Astrocyte of the hippocampus (primary cell): ENCODE data around the gene CELF1.

ENCODE experiments used
- DNase-seq: peaks from one replicate; pipeline ENCODE4 v3.0.0; 2011; ENCODE audit warnings: low read depth, low spot score

CELF1 gene

DNA sequence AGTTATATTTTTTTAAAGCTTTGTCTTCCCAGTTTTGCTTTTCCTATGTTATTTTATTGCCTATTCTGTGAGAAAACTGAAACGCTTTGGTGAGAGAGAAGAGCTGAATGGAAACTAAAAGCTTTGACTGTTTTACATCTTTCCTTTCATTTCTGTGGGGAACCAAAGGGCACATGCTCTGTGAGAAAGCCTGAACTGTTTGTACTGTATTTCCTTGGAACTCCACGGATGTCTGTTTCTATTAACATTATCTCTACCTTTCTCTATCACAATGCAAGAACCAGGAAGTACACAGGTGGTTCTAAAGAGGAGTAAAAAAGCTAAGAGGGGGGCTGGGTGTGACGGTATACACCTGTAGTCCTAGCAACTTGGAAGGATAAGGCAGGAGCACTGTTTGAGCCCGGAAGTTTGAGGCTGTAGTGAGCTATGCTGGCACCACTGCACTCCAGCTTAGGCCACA is 43.8 kb downstream of the CELF1 start:
- no peak for DNase-seq

DNA sequence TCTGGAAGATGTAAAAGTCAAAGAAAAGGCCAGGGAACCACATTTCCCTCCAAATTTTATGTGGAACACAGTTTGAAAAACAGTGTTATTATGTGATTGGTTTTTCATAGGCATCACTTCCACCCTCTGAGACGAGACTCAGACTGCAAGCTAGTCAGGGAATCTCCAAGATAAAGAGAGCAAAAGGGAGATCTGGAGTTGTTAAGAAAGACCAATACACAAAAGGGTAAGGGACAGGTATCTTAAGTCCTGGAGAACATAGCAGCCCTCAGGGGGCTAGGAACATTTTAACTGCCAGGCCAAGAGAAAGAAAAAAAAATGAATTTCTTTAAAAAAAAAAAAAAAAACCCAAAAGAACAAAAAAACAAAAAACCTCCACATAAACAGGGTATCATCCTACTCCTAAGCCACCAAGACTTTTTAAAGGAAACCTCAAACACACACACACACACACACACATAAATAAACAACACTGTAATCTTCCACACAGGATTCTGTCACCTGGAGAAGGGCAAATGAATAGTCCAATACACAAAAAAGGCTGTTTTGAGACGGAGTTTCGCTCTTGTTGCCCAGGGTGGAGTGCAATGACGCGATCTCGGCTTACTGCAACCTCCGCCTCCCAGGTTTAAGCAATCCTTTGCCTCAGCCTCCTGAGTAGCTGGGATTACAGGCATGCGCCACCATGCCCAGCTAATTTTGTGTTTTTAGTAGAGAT is 44.5 kb downstream of the CELF1 start:
- no peak for DNase-seq

DNA sequence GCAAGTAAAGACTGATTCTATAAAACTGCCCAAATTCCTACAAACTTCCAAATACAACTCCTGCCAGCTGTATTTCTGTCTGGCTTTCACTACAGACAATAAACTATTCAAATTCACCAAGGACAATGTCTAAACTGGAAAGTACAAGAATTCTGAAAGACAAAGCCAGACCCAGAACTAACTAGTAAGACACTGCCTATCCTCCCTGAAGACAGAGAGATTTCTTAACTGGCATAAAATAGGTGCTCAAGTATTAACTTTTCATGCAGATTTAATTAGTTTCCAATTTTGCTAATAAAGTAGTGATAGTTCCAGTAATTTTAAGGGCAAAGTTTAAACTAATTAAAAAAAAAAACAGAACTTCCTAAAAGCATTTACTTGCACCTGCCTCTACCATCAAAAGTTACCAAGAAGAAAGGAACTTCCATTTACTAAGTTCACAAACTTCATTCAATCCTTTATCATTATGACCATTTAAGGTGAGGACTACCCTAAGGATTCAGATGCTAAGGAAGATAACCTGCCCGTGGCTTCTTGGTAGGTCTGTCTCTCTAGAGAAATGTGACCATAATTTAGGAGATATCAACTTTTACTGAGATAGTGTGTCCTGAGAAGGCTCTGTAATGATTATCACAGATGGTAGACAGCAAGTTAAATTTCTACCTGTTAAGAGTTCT is 45.2 kb downstream of the CELF1 start:
- DNase-seq = no peak

DNA sequence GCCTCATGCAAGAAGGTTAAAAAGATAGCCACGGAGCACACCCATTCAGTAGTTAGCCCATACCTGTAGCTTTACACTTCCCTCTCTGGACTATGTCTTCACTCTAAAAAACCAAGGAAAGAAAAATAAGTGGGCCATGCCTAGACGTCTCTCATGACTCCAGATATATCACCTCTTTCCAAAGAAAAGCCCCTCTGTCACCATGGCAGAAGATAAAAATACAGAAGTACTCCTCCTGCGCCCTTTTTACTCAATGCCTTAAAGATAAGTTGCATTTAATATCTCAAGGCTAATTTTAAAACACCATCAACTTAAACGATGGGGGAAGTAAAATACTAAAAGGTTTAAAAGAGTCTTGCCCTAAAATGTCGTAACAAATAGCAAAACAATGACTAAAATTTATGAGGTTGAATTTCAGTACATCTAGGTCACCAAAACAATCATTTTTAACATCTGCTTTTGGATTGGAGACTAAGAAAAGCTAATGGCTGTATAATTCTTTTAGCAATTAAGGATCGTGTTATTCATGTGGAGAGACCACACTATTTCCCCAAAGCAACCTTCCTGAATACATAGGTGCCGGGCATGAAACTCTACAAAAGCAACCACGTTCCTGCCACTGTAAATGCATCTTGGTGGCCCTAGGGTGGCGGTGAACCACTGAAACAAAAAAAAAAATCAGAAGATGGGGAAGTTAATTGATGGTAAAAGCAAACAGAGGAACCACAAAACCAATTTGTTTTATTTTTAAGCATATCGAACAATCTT is 46.0 kb downstream of the CELF1 start:
- DNase-seq = no peak

DNA sequence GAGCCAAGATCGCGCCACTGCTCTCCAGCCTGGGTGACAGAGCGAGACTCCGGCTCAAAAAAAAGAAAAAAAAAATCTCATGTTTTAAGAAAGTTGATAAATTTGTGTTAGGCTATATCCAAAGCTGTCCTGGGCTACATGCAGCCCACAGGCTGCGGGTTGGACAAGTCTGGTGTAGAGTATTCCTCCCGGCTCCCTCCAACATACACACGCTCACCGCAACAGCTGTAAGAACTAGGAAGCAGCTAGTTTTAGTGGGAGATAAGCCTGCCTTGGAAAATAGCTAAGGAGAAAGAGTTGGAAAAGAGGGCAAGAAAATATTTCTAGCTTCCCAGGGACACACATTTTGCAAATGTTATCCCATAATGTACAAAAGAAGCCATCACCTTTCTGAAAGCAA is 46.6 kb downstream of the CELF1 start:
- DNase-seq = no peak

DNA sequence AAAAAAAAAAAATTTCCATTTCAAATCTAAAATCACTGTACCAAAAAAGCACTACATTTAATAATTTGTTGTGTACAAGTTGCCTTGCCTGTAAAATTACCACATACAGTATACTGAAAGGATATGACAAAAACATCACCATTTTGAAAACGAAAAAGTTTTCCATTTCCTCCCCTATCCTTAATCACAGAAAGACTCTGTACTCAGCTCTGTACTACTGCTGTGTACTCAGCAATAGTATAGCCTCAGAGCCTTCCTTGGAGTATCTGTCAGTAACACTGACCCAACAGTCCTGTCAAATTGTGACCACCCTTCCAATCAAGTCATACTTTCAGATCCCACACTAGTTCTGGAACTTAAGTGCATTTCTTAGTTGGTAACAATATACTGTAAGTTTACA is 48.0 kb downstream of the CELF1 start:
- DNase-seq = no peak

DNA sequence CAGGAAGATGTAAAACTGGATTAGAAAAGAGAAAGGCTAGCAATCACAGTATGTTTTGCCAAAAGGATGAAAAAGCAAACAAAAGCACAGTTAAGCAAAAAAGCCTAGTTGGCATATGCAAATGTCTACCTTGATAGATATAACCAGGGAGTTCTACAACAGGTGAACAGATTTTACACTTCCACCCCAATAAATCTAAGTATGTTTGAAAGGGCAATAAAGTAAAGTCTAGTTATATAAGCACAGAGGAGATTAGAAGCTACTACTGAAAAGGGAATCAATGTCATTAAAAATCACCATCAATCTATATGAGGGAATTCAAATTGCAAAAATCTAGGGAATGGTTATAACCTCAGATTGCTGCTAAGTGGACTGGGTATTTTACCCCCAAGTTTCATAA is 49.7 kb downstream of the CELF1 start:
- no peak for DNase-seq

DNA sequence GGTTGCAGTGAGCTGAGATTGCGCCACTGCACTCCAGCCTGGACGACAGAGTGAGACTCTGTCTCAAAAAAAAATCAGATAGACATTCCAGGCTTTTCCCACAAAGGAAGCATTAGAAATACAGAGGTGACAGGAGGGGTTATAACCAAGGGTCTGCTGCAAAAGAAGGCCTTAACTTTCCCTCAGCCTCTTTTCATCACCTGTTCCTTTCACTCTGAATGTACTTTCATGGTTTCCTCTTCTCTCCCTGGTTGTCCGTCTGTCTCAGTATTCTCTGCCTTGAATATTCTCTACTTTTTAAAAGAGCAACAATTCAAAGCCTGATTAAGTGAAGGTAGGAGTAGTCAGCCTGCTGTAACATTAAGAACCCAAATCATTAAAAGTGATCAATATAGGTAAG is 50.2 kb downstream of the CELF1 start:
- no peak for DNase-seq

DNA sequence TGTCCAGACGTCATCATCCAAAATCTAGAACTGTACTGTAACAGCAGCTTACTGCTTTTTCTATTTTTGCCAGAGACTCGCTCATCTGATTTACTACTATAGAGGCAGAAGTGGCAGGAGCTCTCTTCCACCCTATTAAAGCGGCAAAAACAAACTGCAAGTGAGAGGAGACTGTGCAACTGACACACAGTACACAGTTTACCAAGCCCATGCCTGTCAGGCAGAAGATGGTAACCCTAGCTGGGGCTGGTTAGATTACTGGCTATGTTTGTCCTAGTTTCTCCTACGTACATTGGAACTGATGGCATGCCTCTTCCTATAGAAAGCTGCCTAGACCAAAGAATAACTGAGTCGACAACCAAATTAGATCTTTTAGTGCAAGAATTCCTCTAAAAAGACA is 51.8 kb downstream of the CELF1 start:
- no peak for DNase-seq

DNA sequence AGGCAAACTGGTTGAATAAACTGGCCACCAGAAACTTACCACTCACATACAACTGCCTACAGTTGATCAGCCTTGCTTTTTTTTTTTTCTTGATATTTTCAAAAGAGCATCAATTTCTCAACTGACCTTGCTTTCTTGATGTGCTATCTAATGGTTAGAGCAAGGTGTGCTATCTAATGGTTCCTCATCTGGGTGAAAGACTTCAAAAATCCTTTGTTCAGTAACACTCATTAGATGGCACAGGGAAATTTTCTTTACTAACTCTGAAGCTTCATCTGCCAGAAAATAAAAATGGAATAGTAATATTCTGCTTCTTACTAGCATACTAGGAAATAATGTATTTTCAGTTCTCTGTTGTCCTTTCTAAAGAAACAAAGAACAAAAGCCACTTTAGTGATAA is 52.8 kb downstream of the CELF1 start:
- no peak for DNase-seq

DNA sequence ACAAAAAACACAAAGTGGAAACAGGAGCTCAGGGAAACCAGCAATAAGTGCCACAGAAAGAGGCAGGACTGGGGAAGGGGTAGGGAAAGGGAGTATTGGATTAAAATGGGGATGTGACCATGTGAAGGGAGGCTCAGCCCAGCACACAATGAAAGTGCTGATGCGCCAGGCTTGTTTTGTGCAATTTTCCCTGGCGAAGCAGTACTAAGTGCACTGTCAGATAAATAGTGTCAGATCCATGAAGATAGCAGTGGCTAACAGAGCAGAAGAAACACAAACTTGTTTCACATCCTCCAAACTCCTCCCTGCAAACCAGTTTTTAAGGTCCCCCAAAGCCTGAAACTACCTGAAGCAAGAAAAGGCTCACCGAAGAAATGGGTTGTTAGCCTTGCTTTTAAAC is 53.3 kb downstream of the CELF1 start:
- DNase-seq = no peak

DNA sequence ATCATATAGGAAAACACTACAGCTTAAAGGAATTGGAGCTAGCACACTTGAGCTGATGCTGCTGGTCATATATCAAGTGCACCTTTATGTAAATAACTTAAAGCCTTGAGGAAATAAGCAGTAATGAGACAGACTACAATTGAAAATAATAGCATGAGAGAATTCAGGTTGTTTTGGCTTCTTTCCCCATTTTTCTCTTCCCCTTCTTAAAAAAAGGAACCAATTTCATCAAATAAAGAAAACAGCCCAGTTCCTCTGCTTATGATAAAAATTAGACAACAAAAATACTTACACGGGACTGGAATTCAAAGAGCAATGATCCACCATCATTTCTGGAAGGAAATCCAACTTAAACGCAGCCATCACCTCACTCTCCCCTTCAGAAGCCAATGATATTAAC is 53.8 kb downstream of the CELF1 start:
- no peak for DNase-seq

DNA sequence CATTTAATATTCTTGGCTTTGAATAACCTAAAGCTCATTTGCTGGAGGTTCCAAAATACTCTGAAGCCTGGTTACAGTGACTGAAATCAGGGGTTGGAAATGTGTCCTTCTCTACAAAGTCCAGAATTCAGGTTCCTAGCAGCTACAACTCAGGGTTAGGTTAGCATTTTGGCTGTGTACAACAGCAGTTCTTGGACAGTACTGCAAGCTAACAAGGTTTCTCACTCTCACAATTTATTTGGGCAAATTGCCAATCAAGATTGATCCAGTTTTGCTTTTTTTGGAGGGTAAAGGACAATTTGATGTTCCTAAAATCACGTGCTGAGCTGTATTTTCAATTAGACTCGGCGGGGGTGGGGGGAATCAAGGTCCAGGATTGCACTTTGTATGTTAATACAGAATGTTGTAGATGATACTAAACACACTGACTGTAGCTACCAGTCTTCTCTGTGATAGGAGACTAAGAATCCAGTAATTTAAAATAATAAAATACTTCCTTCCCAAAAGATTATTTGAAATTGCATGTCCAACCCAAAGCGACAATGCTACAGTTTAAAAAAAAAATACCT is 54.3 kb downstream of the CELF1 start:
- DNase-seq = no peak

DNA sequence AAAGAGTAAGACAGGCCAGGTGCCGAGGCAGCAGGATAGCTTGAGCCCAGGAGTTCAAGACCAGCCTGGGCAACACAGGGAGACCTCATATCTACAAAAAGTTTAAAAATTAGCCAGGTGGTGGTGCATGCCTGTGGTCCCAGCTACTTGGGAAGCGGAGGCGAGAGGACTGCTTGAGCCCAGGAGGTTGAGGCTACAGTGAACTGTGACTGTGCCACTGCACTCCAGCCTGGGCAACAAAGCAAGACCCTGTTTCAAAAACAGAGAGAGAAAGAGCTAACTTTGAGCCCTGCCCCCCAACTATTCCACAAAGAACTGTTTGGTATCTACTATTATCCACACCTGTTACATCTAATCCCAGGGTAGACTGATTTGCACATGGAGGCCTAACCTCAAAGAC is 54.8 kb downstream of the CELF1 start:
- DNase-seq = no peak

DNA sequence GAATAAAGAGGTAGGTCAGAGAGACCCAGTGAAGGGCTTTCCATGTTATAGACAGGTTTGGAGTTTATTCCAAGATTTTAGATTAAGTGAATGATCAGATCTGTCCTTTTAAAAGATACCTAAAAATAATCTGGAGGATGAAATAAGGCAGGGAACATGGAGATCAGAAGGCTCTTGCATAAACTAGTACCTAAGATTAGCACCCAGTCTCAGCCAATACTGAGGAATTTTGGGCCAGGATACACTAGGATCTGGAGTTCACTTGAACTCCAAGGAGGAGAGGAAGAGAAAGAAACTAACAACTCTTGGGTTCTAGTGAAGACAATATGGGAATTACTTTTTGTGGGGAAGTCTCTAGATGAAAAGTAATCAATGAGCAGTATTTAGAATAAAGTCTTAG is 56.1 kb downstream of the CELF1 start:
- no peak for DNase-seq

DNA sequence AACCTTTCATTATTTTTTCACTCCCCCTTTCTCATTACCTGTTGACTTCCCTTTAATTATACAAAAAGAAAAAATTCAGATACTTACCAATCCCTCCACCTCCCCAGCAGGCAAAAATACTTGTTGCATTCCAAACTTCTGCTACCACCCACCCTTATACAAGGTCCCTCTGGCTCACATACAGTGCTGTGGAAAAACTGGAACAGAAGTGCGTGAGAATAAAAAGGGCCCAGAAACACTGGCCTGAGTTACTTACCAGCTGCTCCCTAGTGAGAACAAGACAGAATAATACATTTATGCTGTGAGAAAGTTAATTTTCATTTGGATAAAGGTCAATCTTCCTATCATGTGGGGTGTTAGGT is 57.1 kb downstream of the CELF1 start:
- DNase-seq = no peak

DNA sequence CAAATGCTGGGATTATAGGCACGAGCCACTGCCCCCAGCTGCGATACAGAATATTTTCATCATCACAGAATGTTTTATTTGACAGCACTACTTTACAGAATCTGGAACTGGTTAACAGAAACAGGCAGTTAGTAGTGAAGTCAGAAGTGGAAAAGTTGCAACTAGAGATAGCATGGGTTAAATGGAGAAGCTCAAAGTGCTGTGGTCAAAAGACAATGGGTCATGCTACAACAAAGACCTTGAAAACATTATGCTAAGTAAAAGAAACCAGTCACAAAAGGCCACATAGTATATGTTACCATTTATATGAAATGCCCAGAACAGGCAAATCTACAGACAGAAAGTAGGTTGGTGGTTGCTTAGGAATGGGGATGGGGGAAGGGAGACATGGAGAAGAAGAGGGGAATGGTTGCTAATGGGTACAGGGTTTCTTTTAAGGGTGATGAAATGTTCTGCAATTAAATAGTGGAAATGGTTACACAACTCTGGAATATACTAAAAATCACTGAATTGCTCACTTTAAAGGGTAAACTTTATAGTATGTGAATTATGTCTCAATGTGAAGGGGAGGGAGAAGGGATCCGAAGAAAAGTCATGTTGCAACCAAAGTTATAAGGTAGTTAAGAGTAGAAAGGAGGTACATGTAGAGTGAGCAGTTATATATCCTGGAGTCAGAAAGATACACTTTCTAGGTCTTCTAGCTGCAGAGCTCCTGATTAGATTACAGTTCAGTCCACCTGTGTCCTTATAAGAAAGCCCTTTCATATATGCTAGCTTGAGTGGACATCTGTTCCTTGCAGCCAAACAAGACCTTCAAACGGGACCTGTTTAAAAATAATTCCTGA is 57.7 kb downstream of the CELF1 start:
- no peak for DNase-seq

DNA sequence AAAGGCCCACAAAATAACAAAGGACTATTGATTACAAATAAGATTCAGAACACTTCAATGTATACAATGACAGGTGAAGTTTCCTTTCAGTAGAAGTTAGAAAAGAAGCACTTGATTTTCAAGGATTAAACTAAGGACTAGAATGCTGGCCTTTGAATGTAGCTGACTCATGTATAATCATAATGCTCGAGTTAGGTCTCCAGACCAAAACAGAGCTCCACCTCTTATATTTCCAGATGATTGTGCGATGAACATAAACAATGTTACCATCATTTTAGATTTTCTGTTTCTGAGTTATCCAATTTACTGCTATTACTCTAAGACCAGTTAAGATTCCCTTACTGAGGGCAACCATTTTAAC is 63.6 kb downstream of the CELF1 start:
- no peak for DNase-seq

DNA sequence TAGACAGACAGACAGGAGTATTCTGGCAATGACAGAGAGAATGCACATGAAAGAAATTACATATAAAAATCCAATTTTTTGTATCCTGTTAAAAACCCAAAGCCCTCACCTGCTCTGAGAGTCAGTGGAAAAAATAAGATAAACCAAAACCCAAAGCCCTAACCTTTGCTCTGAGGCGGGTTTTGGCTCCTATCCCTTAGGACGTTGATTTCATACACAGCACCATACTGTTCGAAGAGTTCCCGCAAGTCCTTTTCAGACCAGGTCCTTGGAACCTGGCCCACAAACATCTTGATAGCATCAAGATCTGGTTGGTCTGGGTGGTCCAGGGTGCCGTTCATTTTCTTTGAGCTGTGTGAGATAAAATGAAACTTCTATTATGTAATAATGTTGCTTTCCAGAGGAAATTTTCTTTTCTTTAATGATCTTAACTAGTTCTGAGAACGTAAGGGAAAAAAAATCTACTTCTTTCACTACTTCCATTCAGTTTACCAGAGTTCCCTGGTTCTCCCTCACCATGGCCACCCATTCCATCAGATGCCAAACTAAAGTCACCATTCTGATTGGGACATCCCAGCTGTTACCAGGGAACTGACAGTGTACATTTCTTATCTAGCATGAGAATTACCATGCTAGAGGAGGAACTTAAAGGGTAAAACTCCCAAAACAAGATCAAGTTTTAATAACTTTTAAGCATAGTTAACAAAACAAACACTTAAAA is 64.1 kb downstream of the CELF1 start:
- no peak for DNase-seq

DNA sequence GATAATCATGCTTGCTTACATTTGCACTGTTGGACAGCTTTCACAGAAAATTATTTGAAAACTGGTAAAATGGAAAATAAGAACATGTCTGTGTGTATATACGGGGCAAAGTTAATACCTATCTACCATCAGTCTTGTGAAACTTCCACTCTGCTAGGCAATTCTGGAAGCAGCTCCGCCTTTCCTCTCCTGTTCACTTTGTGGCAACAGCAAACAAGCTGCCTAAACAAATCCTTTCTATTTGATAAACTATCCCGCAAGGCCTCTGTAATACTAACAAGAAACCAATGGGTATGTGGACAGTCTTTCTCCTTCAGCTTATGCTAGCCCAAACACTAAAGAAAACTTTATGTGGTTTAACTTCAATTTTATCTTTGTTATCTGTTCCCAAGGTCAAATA is 64.8 kb downstream of the CELF1 start:
- DNase-seq = no peak

DNA sequence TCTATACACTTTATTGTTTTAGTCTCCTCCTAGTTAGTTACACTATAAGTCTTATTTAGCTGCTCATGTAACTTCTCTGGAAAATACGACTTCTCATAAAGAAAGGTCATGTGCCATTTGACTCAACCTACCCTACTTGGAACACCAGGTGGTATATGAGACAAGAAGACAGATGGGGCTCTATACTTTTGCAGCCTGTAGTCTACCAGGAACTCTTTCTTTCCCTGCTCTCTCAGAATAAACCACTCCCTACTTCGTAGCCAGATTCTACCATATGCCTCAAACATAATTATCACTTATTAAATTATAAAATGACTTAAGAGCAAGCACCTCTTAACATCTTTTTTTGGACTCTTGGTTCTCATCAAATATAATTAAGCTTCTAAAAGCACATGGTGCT is 65.5 kb downstream of the CELF1 start:
- no peak for DNase-seq
